GM18858 (cell line): ENCODE measurements around the gene SNRPE.
A peak's percentile ranks its signal among the peaks of the same experiment; 100 is the strongest.
"Not testable (repeated sequence)": the region's sequence is repeated elsewhere in the genome, so short reads cannot be mapped to it uniquely, and the experiment has no call there.

Experiments used
- ATAC-seq: cut with Tn5 transposase; IDR thresholded peaks from one replicate; pipeline ENCODE4 v1.9.1; 2021; ENCODE audit not compliant: unreplicated experiment

The SNRPE gene

GRCh38 chr1:203861379-203862184, at the start of gene SNRPE:
TSS of gene SNRPE (plus strand) at chr1:203861599. CDS start at chr1:203861660, 61 bp downstream.
- peak; percentile 88 for ATAC-seq

- ATAC-seq: no peak
Observed at GRCh38 chr1:203813581-203814341, 47.6 kb upstream of the SNRPE start.

GRCh38 chr1:203818399-203818798, 43.0 kb upstream of the SNRPE start:
- ATAC-seq: no peak

GRCh38 chr1:203823306-203823705, 38.1 kb upstream of the SNRPE start:
- no peak for ATAC-seq

- ATAC-seq: no peak
Observed at GRCh38 chr1:203826175-203826574, 35.2 kb upstream of the SNRPE start.

GRCh38 chr1:203828002-203828401, 33.4 kb upstream of the SNRPE start:
- ATAC-seq: no peak

GRCh38 chr1:203828503-203828902, 32.9 kb upstream of the SNRPE start:
- ATAC-seq: no peak

GRCh38 chr1:203829247-203829646, 32.2 kb upstream of the SNRPE start:
- not testable (repeated sequence) for ATAC-seq

- no peak for ATAC-seq
Observed at GRCh38 chr1:203835476-203835875, 25.9 kb upstream of the SNRPE start.

GRCh38 chr1:203839081-203839480, 22.3 kb upstream of the SNRPE start:
- no peak for ATAC-seq

GRCh38 chr1:203840208-203840808, 21.1 kb upstream of the SNRPE start:
- no peak for ATAC-seq

GRCh38 chr1:203842559-203842876, 18.9 kb upstream of the SNRPE start:
- ATAC-seq: no peak

- ATAC-seq: no peak
Observed at GRCh38 chr1:203843435-203843834, 18.0 kb upstream of the SNRPE start.

GRCh38 chr1:203853112-203853511, 8.3 kb upstream of the SNRPE start:
- not testable (repeated sequence) for ATAC-seq

- no peak for ATAC-seq
Observed at GRCh38 chr1:203858055-203858454, 3.3 kb upstream of the SNRPE start.

- ATAC-seq: no peak
Observed at GRCh38 chr1:203858975-203859374, 2.4 kb upstream of the SNRPE start.

GRCh38 chr1:203860396-203861025, 888 bp upstream of the SNRPE start:
- ATAC-seq: no peak

- no peak for ATAC-seq
Observed at GRCh38 chr1:203867802-203868201, 6.4 kb downstream of the SNRPE start.

- no peak for ATAC-seq
Observed at GRCh38 chr1:203870245-203870644, 8.8 kb downstream of the SNRPE start.

GRCh38 chr1:203871114-203871880, 9.9 kb downstream of the SNRPE start:
- no peak for ATAC-seq

GRCh38 chr1:203873094-203873493, 11.7 kb downstream of the SNRPE start:
- ATAC-seq: no peak
